OCI-LY3 (cell line): ENCODE measurements around the gene ADGRG4.
"Not testable (repeated sequence)": the region's sequence is repeated elsewhere in the genome, so short reads cannot be mapped to it uniquely, and the experiment has no call there.

ENCODE experiments used
- H2AFZ ChIP-seq: fragments of 200-600, 300-600 bp; shearing (Covaris generic); 2 replicates; pipeline ENCODE4 v1.6.0; 2014; ENCODE audit warnings: antibody characterized with exemption, low read depth, low read length
- H3K27ac ChIP-seq: fragments of 200-600, 300-600 bp; sonication (generic); 2 replicates; pipeline ENCODE4 v1.5.1; 2014; ENCODE audit warnings: mild to moderate bottlenecking, low read length, moderate library complexity, mixed read lengths
- H3K27me3 ChIP-seq: fragments of 200-600, 300-600 bp; sonication (generic); 2 replicates; pipeline ENCODE4 v1.6.1; 2014; ENCODE audit warnings: low read depth, low read length, mixed read lengths
- H3K36me3 ChIP-seq: fragments of 200-600, 300-600 bp; sonication (generic); replicated peaks from 2 replicates; pipeline ENCODE3; 2014; ENCODE audit warnings: low read depth, low read length, mixed read lengths
- H3K4me1 ChIP-seq: fragments of 300-600, 200-600 bp; sonication (generic); 2 replicates; pipeline ENCODE4 v1.6.1; 2014; ENCODE audit warnings: low read length, mixed read lengths
- H3K4me2 ChIP-seq: fragments of 200-600, 300-600 bp; sonication (generic); 2 replicates; pipeline ENCODE4 v1.6.1; 2014; ENCODE audit warnings: low read length, mixed read lengths
- H3K4me3 ChIP-seq: fragments of 300-600, 200-600 bp; sonication (generic); 2 replicates; pipeline ENCODE4 v1.5.1; 2014; ENCODE audit warnings: antibody characterized with exemption, mild to moderate bottlenecking, low read length, moderate library complexity
- H3K79me2 ChIP-seq: fragments of 300-600, 200-600 bp; shearing (Covaris generic); 2 replicates; pipeline ENCODE4 v1.6.1; 2014; ENCODE audit warnings: mild to moderate bottlenecking, low read length, mixed read lengths
- H3K9ac ChIP-seq: fragments of 300-600, 200-600 bp; shearing (Covaris generic); 2 replicates; pipeline ENCODE4 v1.6.0; 2014; ENCODE audit warnings: mild to moderate bottlenecking, low read length, moderate library complexity
- H3K9me3 ChIP-seq: fragments of 200-600, 300-600 bp; shearing (Covaris generic); 2 replicates; pipeline ENCODE4 v1.6.1; 2014; ENCODE audit warnings: low read length, mixed read lengths; ENCODE audit not compliant: insufficient read depth
- H4K20me1 ChIP-seq: fragments of 200-600, 300-600 bp; sonication (generic); 2 replicates; pipeline ENCODE4 v1.6.1; 2016; ENCODE audit warnings: low read length, mixed read lengths; ENCODE audit not compliant: insufficient read depth
- CTCF ChIP-seq: fragments of 200-600, 300-600 bp; sonication (generic); IDR thresholded peaks from 2 replicates; pipeline ENCODE4 v1.5.1; 2014; ENCODE audit warnings: antibody characterized with exemption, low read length, low read depth
- EZH2phosphoT487 ChIP-seq: fragments of 200-600 bp; shearing (Covaris generic); IDR thresholded peaks from 2 replicates; pipeline ENCODE4 v1.6.1; 2018; ENCODE audit warnings: antibody characterized with exemption, mixed run types, low read depth

ADGRG4 gene

DNA sequence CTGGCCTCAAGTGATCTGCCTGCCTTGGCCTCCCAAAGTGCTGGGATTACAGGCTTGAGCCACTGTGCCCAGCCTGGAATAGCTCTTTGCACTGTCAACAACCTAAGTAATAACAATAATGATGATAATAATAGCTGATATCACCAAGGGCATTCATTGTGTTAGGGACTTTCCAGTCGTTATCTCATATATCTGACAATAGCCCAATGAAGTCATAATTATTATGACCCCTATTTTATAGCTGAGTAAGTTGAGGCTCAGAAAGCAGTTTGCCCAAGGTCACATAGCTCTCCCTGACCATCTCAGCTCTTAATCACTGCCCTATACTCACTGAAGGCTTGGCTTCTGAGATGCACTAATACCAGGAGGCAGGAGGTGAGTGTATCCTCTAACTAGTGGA, 30.8 kb upstream of the ADGRG4 start:
- TF ChIP-seq EZH2phosphoT487 (no peak), CTCF (no peak)
- Histone ChIP-seq H3K4me3 (no peak overlapping the region), H3K4me1 (peaks cover 7% of the 10 kb centered on the region), H3K27ac (no peak overlapping the region), H3K9ac (no peak overlapping the region), H4K20me1 (no peaks in the 10 kb centered on the region), H3K27me3 (no peaks in the 10 kb centered on the region), H3K9me3 (no peaks in the 10 kb centered on the region), H3K36me3 (no peaks in the 10 kb centered on the region), H3K4me2 (no peak overlapping the region), H2AFZ (no peak overlapping the region), H3K79me2 (no peaks in the 10 kb centered on the region)

- no peaks in the 10 kb centered on the region for H3K79me2 ChIP-seq
- no peak overlapping the region for H3K4me3 ChIP-seq
- no peaks in the 10 kb centered on the region for H3K36me3 ChIP-seq
- no peak for TF ChIP-seq CTCF
- TF ChIP-seq EZH2phosphoT487 = no peak
- no peaks in the 10 kb centered on the region for H4K20me1 ChIP-seq
- H3K4me1 ChIP-seq = peaks cover 7% of the 10 kb centered on the region
- H3K9me3 ChIP-seq = no peaks in the 10 kb centered on the region
- no peaks in the 10 kb centered on the region for H3K27me3 ChIP-seq
- no peak overlapping the region for H3K9ac ChIP-seq
- H3K27ac ChIP-seq = no peak overlapping the region
- peak overlapping the region; percentile 43; the same call in 1 of the 2 replicates for H3K4me2 ChIP-seq
- H2AFZ ChIP-seq = peak overlapping the region; percentile 83; the same call in 1 of the 2 replicates
These were observed 29.5 kb upstream of the ADGRG4 start for GRCh38 chrX:136271300-136271699.

DNA sequence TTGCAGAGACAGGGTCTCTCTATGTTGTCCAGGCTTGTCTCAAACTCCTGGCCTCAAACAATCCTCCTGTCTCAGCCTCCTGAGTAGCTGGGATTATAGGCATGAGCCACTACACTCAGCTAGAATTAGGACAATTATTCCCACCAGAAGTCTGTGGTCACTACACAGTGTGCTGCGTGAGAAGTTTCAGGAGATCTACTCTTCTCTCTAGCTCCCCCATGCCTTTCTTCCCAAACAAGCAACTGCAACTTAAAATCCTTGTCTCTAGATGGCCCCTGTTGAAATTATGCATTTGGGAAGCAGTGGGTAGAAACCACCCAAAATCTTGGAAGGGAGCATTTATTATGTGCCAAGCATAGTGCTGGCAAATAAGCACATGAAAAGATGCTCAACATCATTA, 28.4 kb upstream of the ADGRG4 start:
- H2AFZ ChIP-seq = no peak overlapping the region
- H3K27me3 ChIP-seq = no peaks in the 10 kb centered on the region
- H3K4me1 ChIP-seq = peaks cover 7% of the 10 kb centered on the region
- no peak overlapping the region for H3K27ac ChIP-seq
- H3K9ac ChIP-seq = no peak overlapping the region
- no peaks in the 10 kb centered on the region for H3K79me2 ChIP-seq
- no peaks in the 10 kb centered on the region for H4K20me1 ChIP-seq
- H3K4me3 ChIP-seq = no peak overlapping the region
- H3K9me3 ChIP-seq = no peaks in the 10 kb centered on the region
- H3K4me2 ChIP-seq = no peak overlapping the region
- no peak for TF ChIP-seq EZH2phosphoT487
- H3K36me3 ChIP-seq = no peaks in the 10 kb centered on the region

- Histone ChIP-seq H3K4me2 (no peak overlapping the region), H3K36me3 (no peaks in the 10 kb centered on the region), H2AFZ (no peak overlapping the region), H3K27ac (no peak overlapping the region), H3K4me3 (no peak overlapping the region), H3K4me1 (peaks cover 7% of the 10 kb centered on the region), H3K9me3 (no peaks in the 10 kb centered on the region), H3K27me3 (no peaks in the 10 kb centered on the region), H3K9ac (no peak overlapping the region), H3K79me2 (no peaks in the 10 kb centered on the region), H4K20me1 (no peaks in the 10 kb centered on the region)
- TF ChIP-seq EZH2phosphoT487 (no peak), CTCF (no peak)
These were observed 26.8 kb upstream of the ADGRG4 start for GRCh38 chrX:136273986-136274385.

- H3K27me3 ChIP-seq = no peaks in the 10 kb centered on the region
- no peaks in the 10 kb centered on the region for H3K9me3 ChIP-seq
- no peak overlapping the region for H3K27ac ChIP-seq
- H2AFZ ChIP-seq = no peak overlapping the region
- no peak overlapping the region for H3K4me3 ChIP-seq
- H3K79me2 ChIP-seq = no peaks in the 10 kb centered on the region
- H3K4me2 ChIP-seq = no peak overlapping the region
- no peak overlapping the region for H3K9ac ChIP-seq
- H3K36me3 ChIP-seq = no peaks in the 10 kb centered on the region
- TF ChIP-seq EZH2phosphoT487 = no peak
- TF ChIP-seq CTCF = no peak
- no peaks in the 10 kb centered on the region for H4K20me1 ChIP-seq
- peaks cover 7% of the 10 kb centered on the region for H3K4me1 ChIP-seq
These were observed 25.2 kb upstream of the ADGRG4 start for GRCh38 chrX:136275553-136275952.

DNA sequence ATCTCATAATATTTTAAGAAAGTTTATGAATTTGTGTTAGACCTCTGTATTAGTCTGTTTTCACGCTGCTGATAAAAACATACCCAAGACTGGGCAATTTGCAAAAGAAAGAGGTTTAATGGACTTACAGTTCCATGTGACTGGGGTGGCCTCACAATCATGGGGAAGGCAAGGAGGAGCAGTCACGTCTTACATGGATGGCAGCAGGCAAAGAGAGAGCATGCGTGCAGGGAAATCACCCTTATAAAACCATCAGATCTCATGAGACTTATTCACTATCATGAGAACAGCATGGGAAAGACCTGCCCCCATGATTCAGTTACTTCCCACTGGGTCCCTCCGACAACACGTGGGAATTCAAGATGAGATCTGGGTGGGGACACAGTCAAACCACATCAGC, 14.4 kb upstream of the ADGRG4 start:
- H3K27ac ChIP-seq, H3K27me3 ChIP-seq, H2AFZ ChIP-seq, H3K9me3 ChIP-seq, H3K4me1 ChIP-seq, H3K9ac ChIP-seq, H3K4me2 ChIP-seq, H4K20me1 ChIP-seq, H3K36me3 ChIP-seq, H3K79me2 ChIP-seq, H3K4me3 ChIP-seq: not testable (repeated sequence)
